Lower leg skin (tissue), 4 donors: ENCODE measurements around the gene SLC7A9. TPM values are rescaled to one million over a fixed set of nuclear protein-coding genes. Genes with fewer than 3 reads are reported as not detected.

Source experiments
- DNase-seq, 2 donors: peaks; one replicate each; pipeline ENCODE4 v3.0.0-alpha.2; 2019; ENCODE audit warnings: low spot score in 2 of 2
- H3K4me3 ChIP-seq: fragments of 200-600 bp; sonication (generic); 2 replicates; pipeline ENCODE4 v1.5.1; 2017; ENCODE audit warnings: mild to moderate bottlenecking, low read depth; ENCODE audit not compliant: poor library complexity, severe bottlenecking
- CTCF ChIP-seq, 3 donors: fragments of 450-650 bp; IDR thresholded peaks; one replicate each; pipeline ENCODE4 v1.5.1; 2016; ENCODE audit warnings: antibody characterized with exemption in 3 of 3, mild to moderate bottlenecking in 3 of 3, moderate library complexity in 2 of 3
- POLR2A ChIP-seq, 2 donors: fragments of 450-650 bp; IDR thresholded peaks; one replicate each; pipeline ENCODE4 v1.6.1; 2016 to 2017; ENCODE audit warnings: antibody characterized with exemption in 2 of 2, mild to moderate bottlenecking in 1 of 2, moderate library complexity in 1 of 2
- WGBS, 2 donors: methylation state at CpG; one replicate each; pipeline ENCODE4 v1.1.5; 2018; 5-methylcytosine and 5-hydroxymethylcytosine counted together
- intact Hi-C: fragments of 100-400 bp; cut with DNase I; formaldehyde crosslinking; loops from one replicate; pipeline ENCODE4 v1.15.0; 2023; ENCODE audit warnings: low total_unique reads
- total RNA-seq, 4 donors: library from RNA; depleted of rRNA; stranded (reverse); fragments of >200 nt; gene quantifications; one replicate each; pipeline ENCODE4 v1.1.0, GENCODE V29; 2016

SLC7A9 gene
- total RNA-seq, 4 donors from 2014 or later = 0.49 TPM; not detected in 2

- WGBS, 2 donors = 82 to 83% methylated on average over 17 of the region's 17 CpGs
- no peak overlapping the region for H3K4me3 ChIP-seq
- intact Hi-C loops = no loop called here
- no peak for TF ChIP-seq CTCF (IDR thresholded peaks at IDR 0.05)
- TF ChIP-seq POLR2A (IDR thresholded peaks at IDR 0.05) = no peak
- peak in 1 of 2 donors; percentile 48 for DNase-seq
Observed at GRCh38 chr19:32817569-32818476, 51.7 kb downstream of the SLC7A9 start.

- intact Hi-C loops = no loop called here
- peak in 1 of 2 donors; percentile 59 for DNase-seq
- WGBS, 2 donors = 68 to 73% methylated on average over 7 of the region's 7 CpGs
- H3K4me3 ChIP-seq = no peak overlapping the region
- TF ChIP-seq CTCF (IDR thresholded peaks at IDR 0.05) = no peak
Observed at GRCh38 chr19:32816555-32817099, 52.9 kb downstream of the SLC7A9 start.

GRCh38 chr19:32814624-32815023 lies 54.9 kb downstream of the SLC7A9 start:
- TF ChIP-seq CTCF (IDR thresholded peaks at IDR 0.05) = no peak
- TF ChIP-seq POLR2A (IDR thresholded peaks at IDR 0.05) = no peak
- 62 to 76% methylated on average over 6 of the region's 6 CpGs for WGBS, 2 donors
- DNase-seq = peak in 1 of 2 donors; percentile 59
- intact Hi-C loops = no loop called here
- no peak overlapping the region for H3K4me3 ChIP-seq

DNA sequence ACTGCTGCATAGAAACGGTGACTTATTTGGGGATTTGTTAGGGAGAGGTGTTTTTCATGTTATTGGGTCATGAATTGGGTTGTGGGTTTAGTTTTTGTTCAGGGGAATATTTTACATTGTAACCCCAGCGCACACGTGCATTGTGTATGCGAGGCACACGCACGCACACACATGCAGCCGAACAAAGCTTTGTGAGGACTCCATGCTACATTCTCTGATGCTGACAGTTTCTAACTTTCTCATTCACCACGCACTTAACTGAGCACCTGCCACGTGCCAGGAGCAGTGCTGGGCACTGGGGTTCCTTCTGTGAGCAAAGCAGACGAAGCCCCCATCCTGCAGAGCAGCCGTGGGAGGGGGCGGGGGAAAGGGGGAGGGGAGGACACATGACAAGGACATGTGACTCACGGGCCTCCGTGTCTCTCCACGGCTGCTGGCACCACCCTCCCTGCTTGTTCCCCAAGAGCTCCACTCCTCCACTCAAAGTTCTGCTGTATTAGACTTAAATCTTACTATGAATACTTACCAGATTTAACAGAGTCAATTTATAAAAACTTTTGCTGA lies 55.6 kb downstream of the SLC7A9 start:
- 48 to 57% methylated on average over 15 of the region's 15 CpGs for WGBS, 2 donors
- intact Hi-C loops = no loop called here
- TF ChIP-seq CTCF (IDR thresholded peaks at IDR 0.05) = no peak
- no peak for TF ChIP-seq POLR2A (IDR thresholded peaks at IDR 0.05)
- no peak overlapping the region for H3K4me3 ChIP-seq
- DNase-seq = no peak

DNA sequence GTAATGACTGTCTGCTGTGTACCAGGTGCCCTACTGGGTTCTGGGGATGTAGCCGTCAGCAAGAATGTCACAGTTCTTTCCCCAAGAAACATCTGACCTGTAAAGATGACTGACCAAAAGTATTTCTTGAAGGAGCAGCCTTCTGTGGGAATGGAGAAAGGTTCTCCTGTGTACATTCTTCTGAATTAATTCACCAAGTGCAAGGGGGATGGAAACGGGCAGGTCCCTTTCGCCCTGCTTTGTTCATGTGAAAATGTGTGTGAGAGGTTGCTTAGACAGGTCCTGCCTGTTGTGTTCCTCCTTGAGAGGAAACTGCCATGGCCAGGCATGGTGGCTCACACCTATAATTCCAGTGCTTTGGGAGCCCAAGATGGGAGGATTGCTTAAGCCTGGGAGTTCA lies 57.0 kb downstream of the SLC7A9 start:
- H3K4me3 ChIP-seq = no peak overlapping the region
- 79 to 88% methylated on average over 3 of the region's 3 CpGs for WGBS, 2 donors
- intact Hi-C loops = no loop called here
- no peak for DNase-seq
- TF ChIP-seq POLR2A (IDR thresholded peaks at IDR 0.05) (no peak), CTCF (IDR thresholded peaks at IDR 0.05) (no peak)
